ENCODE results near the gene YBX2. TPM values are rescaled to one million over a fixed set of nuclear protein-coding genes. Genes with fewer than 3 reads are reported as not detected.

Gene YBX2
- total and polyA plus RNA-seq, 2 donors (not counting 1 experiment from before 2014, with no cell fraction given), result 0.15 to 0.22 TPM

- H3K4me3 ChIP-seq (ENCODE audit: control extremely low read depth in 1 of 5, extremely low read depth in 1 of 5, insufficient read depth in 1 of 5, low read depth in 2 of 5, low read length in 4 of 5), result peak within 1 kb of the TSS; percentile 81 to 99 (median 99)
- no peak for TF ChIP-seq CTCF (IDR thresholded peaks at IDR 0.05)
- intact Hi-C loops (cut with micrococcal nuclease), result loop anchor here (1.0 kb wide), 1 partner anchor 87 kb away; the partner anchor contains the start of gene NEURL4
Observed at GRCh38 chr17:7241783-7242716, 52.4 kb downstream of the YBX2 start, which contains the start of gene GABARAP. Gene GABARAP, minus strand, starts transcription at chr17:7242449. Its CDS starts 119 bp downstream, at chr17:7242330.

More at GRCh38 chr17:7241783-7242716, 52.4 kb downstream of the YBX2 start, which contains the start of gene GABARAP:
- Mint-ChIP-seq H3K9me3 (ENCODE audit: insufficient read depth) (no peaks in the 10 kb centered on the region), H3K27ac (peak within 1 kb of the TSS; percentile 100), H3K4me1 (peaks cover 40% of the 10 kb centered on the region), H3K27me3 (no peaks in the 10 kb centered on the region), H3K4me3 (peak within 1 kb of the TSS; percentile 98)
- peak within 1 kb of the TSS; percentile 82 for H3K9ac ChIP-seq (ENCODE audit: low read length)
- peaks cover 8 to 37% of the 10 kb centered on the region in 2 experiments for H3K36me3 ChIP-seq (replicated peaks in 1 of 2; ENCODE audit: control extremely low read depth in 1 of 2, control insufficient read depth in 1 of 2, extremely low read depth in 1 of 2, insufficient read depth in 2 of 2, low read length in 1 of 2)
- ATAC-seq (ENCODE audit: low read depth) (peak; percentile 44), DNase-seq (peak; percentile 98)
- H4K20me1 ChIP-seq (ENCODE audit: control insufficient read depth, insufficient read depth, low read length, poor library complexity, severe bottlenecking), result peaks cover 24% of the 10 kb centered on the region
- POLR2A ChIA-PET, result interaction anchor here (0.6 to 13.1 kb wide), 14 partner anchors 8 to 615 kb away, joined by 3 to 157 read pairs (median 4); partner anchors contain the start of genes ACADVL, CTDNEP1, DLG4 and DVL2
- peaks cover 38% of the 10 kb centered on the region for H3K79me2 ChIP-seq (ENCODE audit: control insufficient read depth, insufficient read depth, low read length)
- peak within 1 kb of the TSS; percentile 79 for H3K4me2 ChIP-seq (replicated peaks; ENCODE audit: low read depth, low read length, poor library complexity, severe bottlenecking)
- peaks cover 29 to 34% of the 10 kb centered on the region in 2 donors for H3K4me1 ChIP-seq (ENCODE audit: control insufficient read depth in 2 of 2, insufficient read depth in 2 of 2, low read length in 2 of 2)
- H3K27me3 ChIP-seq (replicated peaks in 1 of 4; ENCODE audit: control extremely low read depth in 1 of 4, control insufficient read depth in 3 of 4, insufficient read depth in 4 of 4, low read length in 3 of 4), result no peaks in the 10 kb centered on the region
- H3K9me3 ChIP-seq (ENCODE audit: control extremely low read depth in 1 of 3, control insufficient read depth in 2 of 3, insufficient read depth in 1 of 3, low read length in 2 of 3), result no peaks in the 10 kb centered on the region
- H3K27ac ChIP-seq (ENCODE audit: low read length in 2 of 2), result peak within 1 kb of the TSS; percentile 94 to 97
- CTCF ChIA-PET, result interaction anchor here (0.5 to 5.0 kb wide), 9 partner anchors 8 to 313 kb away, joined by 3 to 36 read pairs (median 5); partner anchors contain the start of genes ACADVL, CTDNEP1, DLG4 and DVL2
- 0% methylated on average over 55 of the region's 62 CpGs for WGBS (ENCODE audit: insufficient coverage)
- H2AFZ ChIP-seq (ENCODE audit: insufficient read depth, low read depth, low read length, poor library complexity, severe bottlenecking), result peak within 1 kb of the TSS; percentile 86

All from B cell (primary cell).